ENCODE results near the gene SRRD. TPM values are rescaled to one million over a fixed set of nuclear protein-coding genes. Genes with fewer than 3 reads are reported as not detected.

Gene SRRD
- total RNA-seq, 4 donors from 2014 or later = 12.7 to 20.5 (median 15.2) TPM

DNA sequence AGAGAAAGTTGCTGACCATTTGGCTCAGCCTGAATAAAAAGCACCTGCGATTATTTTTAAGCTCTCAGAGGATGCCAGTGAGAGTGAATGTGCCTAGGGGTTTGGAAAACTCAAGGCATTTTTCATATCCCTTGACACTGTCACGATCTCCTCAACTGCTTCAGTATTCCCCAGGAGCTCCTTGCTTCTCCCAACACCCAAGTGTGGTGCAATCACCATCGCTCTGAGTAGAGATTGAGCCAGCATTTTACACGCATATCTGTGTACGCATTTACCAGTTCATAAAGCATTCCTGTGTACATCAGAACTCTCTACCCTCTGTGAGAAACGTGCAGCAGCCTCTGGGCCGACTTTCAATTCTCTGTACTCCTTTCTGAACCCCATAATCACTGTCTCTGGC lies 1.3 kb downstream of the SRRD start:
- H3K36me3 ChIP-seq = peaks cover 16 to 43% (median 33%) of the 10 kb centered on the region in 4 donors
- no peaks in the 10 kb centered on the region for H3K27me3 ChIP-seq
- peak overlapping the region in 3 of 4 donors; percentile 93 to 96 (median 95) for H3K27ac ChIP-seq (replicated peaks in 1 of 4)
- H3K4me3 ChIP-seq = no peak overlapping the region
- no peak for DNase-seq (ENCODE audit: extremely low spot score)
- no peaks in the 10 kb centered on the region for H3K9me3 ChIP-seq
- peaks cover 42 to 55% (median 51%) of the 10 kb centered on the region in 4 donors for H3K4me1 ChIP-seq
- intact Hi-C loops (cut with DNase I) = loop anchor here (2.0 kb wide), 1 partner anchor 26 kb away; no protein-coding TSS in a partner anchor
- WGBS = 72% methylated on average over 7 of the region's 7 CpGs
- no peak for TF ChIP-seq EP300 (IDR thresholded peaks at IDR 0.05)
- TF ChIP-seq, protein P1, sequence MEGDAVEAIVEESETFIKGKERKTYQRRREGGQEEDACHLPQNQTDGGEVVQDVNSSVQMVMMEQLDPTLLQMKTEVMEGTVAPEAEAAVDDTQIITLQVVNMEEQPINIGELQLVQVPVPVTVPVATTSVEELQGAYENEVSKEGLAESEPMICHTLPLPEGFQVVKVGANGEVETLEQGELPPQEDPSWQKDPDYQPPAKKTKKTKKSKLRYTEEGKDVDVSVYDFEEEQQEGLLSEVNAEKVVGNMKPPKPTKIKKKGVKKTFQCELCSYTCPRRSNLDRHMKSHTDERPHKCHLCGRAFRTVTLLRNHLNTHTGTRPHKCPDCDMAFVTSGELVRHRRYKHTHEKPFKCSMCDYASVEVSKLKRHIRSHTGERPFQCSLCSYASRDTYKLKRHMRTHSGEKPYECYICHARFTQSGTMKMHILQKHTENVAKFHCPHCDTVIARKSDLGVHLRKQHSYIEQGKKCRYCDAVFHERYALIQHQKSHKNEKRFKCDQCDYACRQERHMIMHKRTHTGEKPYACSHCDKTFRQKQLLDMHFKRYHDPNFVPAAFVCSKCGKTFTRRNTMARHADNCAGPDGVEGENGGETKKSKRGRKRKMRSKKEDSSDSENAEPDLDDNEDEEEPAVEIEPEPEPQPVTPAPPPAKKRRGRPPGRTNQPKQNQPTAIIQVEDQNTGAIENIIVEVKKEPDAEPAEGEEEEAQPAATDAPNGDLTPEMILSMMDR (IDR thresholded peaks at IDR 0.05) = no peak
- no peak for TF ChIP-seq POLR2AphosphoS5 (IDR thresholded peaks at IDR 0.05)
- no peak for TF ChIP-seq POLR2A (IDR thresholded peaks at IDR 0.05; ENCODE audit: low read depth)

DNA sequence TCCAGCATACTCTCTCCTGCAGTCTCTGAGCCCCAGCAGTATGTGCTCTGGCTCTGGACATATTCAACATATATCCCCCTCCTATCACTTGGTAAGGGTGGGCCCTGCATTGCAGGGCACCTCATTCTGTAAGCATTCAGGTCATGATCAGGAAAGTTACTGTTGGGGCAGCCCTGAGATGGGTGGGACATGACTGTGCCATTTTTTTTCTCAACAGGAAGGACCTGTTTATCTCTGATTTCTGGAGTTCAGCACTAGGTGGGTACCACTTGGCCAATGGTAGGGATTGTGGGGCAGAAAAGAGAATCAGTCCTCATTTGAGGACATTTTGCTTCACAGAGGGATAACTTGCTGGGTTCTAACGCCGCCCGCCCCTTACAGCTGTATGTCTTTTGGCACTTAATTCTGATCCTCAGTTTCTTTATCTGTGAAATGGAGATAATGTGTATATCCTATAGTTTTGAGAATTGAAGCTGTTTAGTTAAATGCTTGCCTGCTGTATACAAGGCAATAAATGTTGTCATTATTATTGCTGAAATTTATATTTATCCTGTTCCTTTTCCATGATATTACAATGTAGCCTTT lies 2.2 kb downstream of the SRRD start:
- DNase-seq (ENCODE audit: extremely low spot score) = no peak
- intact Hi-C loops (cut with DNase I) = loop anchor here (2.0 kb wide), 1 partner anchor 25 kb away; no protein-coding TSS in a partner anchor
- Histone ChIP-seq H3K9me3 (no peaks in the 10 kb centered on the region), H3K4me3 (no peak overlapping the region), H3K36me3 (peaks cover 21 to 46% (median 41%) of the 10 kb centered on the region in 4 donors), H3K27me3 (no peaks in the 10 kb centered on the region), H3K4me1 (peaks cover 34 to 46% (median 42%) of the 10 kb centered on the region in 4 donors), H3K27ac (replicated peaks in 1 of 4) (peak overlapping the region in 1 of 4 donors; percentile 96)
- TF ChIP-seq POLR2A (IDR thresholded peaks at IDR 0.05; ENCODE audit: low read depth) = no peak
- no peak for TF ChIP-seq POLR2AphosphoS5 (IDR thresholded peaks at IDR 0.05)
- TF ChIP-seq EP300 (IDR thresholded peaks at IDR 0.05) = no peak
- TF ChIP-seq, protein P1 (IDR thresholded peaks at IDR 0.05) = no peak
- WGBS = 54% methylated on average over 3 of the region's 3 CpGs

DNA sequence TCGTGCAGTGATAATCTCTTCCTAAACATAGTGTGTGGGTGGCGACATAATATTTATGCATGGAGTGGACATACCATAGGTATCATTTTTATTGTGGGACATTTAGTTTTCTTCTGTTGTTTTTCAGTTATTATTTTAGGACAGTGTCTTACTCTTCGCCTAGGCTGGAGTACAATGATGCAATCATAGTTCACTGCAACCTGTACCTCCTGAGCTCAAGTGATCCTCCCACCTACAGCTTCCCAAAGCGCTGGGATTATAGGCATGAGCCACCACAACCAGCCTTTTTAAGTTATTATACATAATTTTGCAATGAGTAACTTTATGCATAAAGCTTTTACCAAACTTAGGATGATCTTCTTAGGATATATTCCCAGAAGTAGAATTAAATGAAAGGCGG lies 2.7 kb downstream of the SRRD start:
- peaks cover 24 to 51% (median 46%) of the 10 kb centered on the region in 4 donors for H3K36me3 ChIP-seq
- WGBS = 82% methylated on average over 5 of the region's 5 CpGs

DNA sequence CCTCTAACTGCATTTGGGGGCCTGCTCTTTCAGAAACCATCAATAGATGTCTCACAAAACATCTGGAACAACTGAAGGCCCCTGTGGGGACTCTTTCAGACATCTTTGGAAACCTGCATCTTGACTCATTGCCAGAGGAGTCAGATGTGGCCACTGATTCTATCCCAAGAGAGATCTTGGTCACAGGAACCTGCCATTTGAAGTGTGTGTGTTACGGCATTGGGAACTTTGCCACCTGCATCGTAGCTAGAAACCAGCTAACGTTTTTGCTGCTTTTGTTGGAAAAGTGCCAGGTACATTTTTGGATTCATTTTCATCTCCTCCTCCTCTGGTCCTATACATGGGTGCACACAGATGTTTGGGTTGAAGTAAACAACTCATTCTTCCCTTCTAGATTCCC lies 4.3 kb downstream of the SRRD start:
- H3K4me3 ChIP-seq = no peak overlapping the region
- DNase-seq (ENCODE audit: extremely low spot score) = no peak
- intact Hi-C loops (cut with DNase I) = no loop called here
- H3K27ac ChIP-seq (replicated peaks in 1 of 4) = no peak overlapping the region
- 43% methylated on average over 3 of the region's 3 CpGs for WGBS
- H3K4me1 ChIP-seq = peaks cover 15 to 25% (median 21%) of the 10 kb centered on the region in 4 donors
- H3K9me3 ChIP-seq = no peaks in the 10 kb centered on the region
- peaks cover 38 to 67% (median 62%) of the 10 kb centered on the region in 4 donors for H3K36me3 ChIP-seq
- TF ChIP-seq POLR2A (IDR thresholded peaks at IDR 0.05; ENCODE audit: low read depth) = no peak
- TF ChIP-seq EP300 (IDR thresholded peaks at IDR 0.05) = no peak
- TF ChIP-seq, protein P1 (IDR thresholded peaks at IDR 0.05) = no peak
- TF ChIP-seq POLR2AphosphoS5 (IDR thresholded peaks at IDR 0.05) = no peak
- H3K27me3 ChIP-seq = no peaks in the 10 kb centered on the region

More for the DNA sequence above, 2.7 kb downstream of the SRRD start:
- no peak overlapping the region for H3K4me3 ChIP-seq
- intact Hi-C loops (cut with DNase I) = no loop called here
- no peaks in the 10 kb centered on the region for H3K9me3 ChIP-seq
- no peak overlapping the region for H3K27ac ChIP-seq (replicated peaks in 1 of 4)
- no peak for DNase-seq (ENCODE audit: extremely low spot score)
- H3K4me1 ChIP-seq = peaks cover 29 to 41% (median 37%) of the 10 kb centered on the region in 4 donors
- TF ChIP-seq POLR2AphosphoS5 (IDR thresholded peaks at IDR 0.05) (no peak), EP300 (IDR thresholded peaks at IDR 0.05) (no peak), POLR2A (IDR thresholded peaks at IDR 0.05; ENCODE audit: low read depth) (no peak)
- TF ChIP-seq, protein P1 (IDR thresholded peaks at IDR 0.05) = no peak
- no peaks in the 10 kb centered on the region for H3K27me3 ChIP-seq
